Large intestine (tissue), 3 donors: ENCODE results near the gene CPNE2. TPM values are rescaled to one million over a fixed set of nuclear protein-coding genes. Genes with fewer than 3 reads are reported as not detected.

Source experiments
- DNase-seq, 2 donors: peaks; one replicate each; pipeline versions ENCODE4 v3.0.0 to v3.0.0-alpha.2; 2013
- H3K27ac ChIP-seq: one replicate; pipeline ENCODE4 v1.5.1; 2013; ENCODE audit warnings: low read length
- H3K27me3 ChIP-seq: 2 replicates; pipeline ENCODE4 v1.6.1; 2013; ENCODE audit warnings: low read length; ENCODE audit not compliant: control insufficient read depth, insufficient read depth
- H3K36me3 ChIP-seq: 2 replicates; pipeline ENCODE4 v1.6.1; 2013; ENCODE audit warnings: low read length; ENCODE audit not compliant: control insufficient read depth, insufficient read depth
- H3K4me1 ChIP-seq: one replicate; pipeline ENCODE4 v1.6.1; 2013; ENCODE audit warnings: low read length; ENCODE audit not compliant: control insufficient read depth, insufficient read depth
- H3K4me3 ChIP-seq: one replicate; pipeline ENCODE4 v1.5.1; 2013; ENCODE audit warnings: low read length
- H3K9me3 ChIP-seq: one replicate; pipeline ENCODE4 v1.6.1; 2013; ENCODE audit warnings: mild to moderate bottlenecking, low read depth, low read length, moderate library complexity; ENCODE audit not compliant: control insufficient read depth
- WGBS: methylation state at CpG from one replicate; pipeline ENCODE4 v1.1.5; 2013; ENCODE audit warnings: low lambda C conversion rate; ENCODE audit not compliant: insufficient coverage; 5-methylcytosine and 5-hydroxymethylcytosine counted together
- polyA plus RNA-seq: library from polyadenylated mRNA; unstranded; fragments of 120-200 nt; gene quantifications from one replicate; pipeline ENCODE4 v1.2.1, GENCODE V29; 2013

Gene CPNE2
- polyA plus RNA-seq, 1 donor = 22.6 TPM

DNA sequence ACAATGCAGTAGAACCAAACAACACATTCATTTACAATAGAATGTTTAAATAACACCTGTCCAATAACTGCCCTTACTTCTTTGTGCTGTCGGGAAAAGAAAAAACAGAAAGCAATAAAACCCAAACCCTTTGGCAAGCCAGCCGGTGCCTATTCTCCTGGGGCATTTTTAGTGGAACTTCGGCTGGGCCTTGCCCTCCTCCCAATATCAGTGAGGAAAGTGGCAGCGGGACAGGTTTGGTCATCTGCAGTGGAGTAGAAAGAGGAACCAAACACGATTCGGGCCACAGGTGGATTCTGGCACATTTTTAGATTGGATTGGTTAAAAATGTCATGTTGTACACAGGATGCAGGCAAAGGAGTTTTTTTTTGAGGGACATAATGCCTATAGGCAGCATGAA is 61.5 kb downstream of the CPNE2 start:
- Histone ChIP-seq H3K36me3 (peaks cover 56% of the 10 kb centered on the region), H3K4me3 (no peak overlapping the region)
- no CpG with 5 or more reads among the region's 6 CpGs for WGBS

DNA sequence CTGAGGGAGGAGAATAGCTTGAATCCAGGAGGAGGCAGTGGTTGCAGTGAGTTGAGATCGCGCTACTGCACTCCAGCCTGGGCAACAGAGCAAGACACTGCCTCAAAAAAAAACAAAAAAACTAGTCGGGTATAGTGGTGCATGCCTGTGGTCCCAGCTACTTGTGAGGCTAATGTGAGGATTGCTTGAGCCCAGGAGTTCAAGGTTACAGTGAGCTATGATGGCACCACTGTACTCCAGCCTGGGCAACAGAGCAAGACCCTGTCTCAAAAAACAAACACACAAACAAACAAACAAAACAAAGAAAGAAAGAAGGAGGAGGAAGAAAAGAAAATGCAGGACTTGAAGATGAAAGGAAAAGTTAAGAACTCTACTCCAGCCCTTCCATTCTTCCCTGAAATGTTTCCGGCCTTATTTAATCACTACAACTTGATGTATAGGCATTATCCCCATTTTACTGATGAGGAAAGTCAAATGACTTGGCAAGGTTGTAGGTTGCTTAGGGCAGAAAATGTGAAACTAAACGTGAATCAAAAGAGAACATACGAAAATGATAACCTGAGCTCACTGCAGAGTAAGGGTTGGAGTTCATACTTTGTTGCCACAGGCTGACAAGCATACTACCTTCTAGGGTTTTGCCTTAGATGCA is 63.4 kb downstream of the CPNE2 start:
- H3K4me3 ChIP-seq = no peak overlapping the region
- no peak for DNase-seq
- no peaks in the 10 kb centered on the region for H3K9me3 ChIP-seq
- no peaks in the 10 kb centered on the region for H3K27me3 ChIP-seq
- H3K27ac ChIP-seq = no peak overlapping the region
- no peaks in the 10 kb centered on the region for H3K4me1 ChIP-seq
- WGBS = 34% methylated on average over 2 of the region's 6 CpGs
- H3K36me3 ChIP-seq = peaks cover 56% of the 10 kb centered on the region

More for the DNA sequence above, 61.5 kb downstream of the CPNE2 start:
- DNase-seq = no peak
- Histone ChIP-seq H3K27ac (no peak overlapping the region), H3K9me3 (no peaks in the 10 kb centered on the region), H3K27me3 (no peaks in the 10 kb centered on the region), H3K4me1 (no peaks in the 10 kb centered on the region)

DNA sequence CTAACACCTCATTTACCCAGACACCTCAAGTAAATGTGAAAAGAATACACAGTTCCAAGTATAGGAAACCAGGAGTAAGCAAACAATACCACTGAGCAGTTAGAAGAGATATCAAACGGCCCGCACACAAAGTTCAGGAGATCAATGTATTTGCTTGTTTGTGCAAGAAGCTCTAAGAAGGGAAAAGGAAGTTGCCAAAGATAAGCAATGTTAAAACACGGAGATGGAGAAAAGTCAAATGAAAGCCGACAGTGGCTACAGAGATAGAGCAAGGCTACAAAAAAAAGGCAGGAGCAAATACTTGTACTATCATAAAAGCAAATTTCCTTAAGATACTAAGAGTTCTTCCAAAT is 63.9 kb downstream of the CPNE2 start:
- Histone ChIP-seq H3K9me3 (no peaks in the 10 kb centered on the region), H3K27ac (no peak overlapping the region), H3K36me3 (peaks cover 59% of the 10 kb centered on the region), H3K27me3 (no peaks in the 10 kb centered on the region), H3K4me3 (no peak overlapping the region), H3K4me1 (no peaks in the 10 kb centered on the region)
- DNase-seq = peak in 1 of 2 donors; percentile 29
- 5% methylated on average over 2 of the region's 4 CpGs for WGBS

DNA sequence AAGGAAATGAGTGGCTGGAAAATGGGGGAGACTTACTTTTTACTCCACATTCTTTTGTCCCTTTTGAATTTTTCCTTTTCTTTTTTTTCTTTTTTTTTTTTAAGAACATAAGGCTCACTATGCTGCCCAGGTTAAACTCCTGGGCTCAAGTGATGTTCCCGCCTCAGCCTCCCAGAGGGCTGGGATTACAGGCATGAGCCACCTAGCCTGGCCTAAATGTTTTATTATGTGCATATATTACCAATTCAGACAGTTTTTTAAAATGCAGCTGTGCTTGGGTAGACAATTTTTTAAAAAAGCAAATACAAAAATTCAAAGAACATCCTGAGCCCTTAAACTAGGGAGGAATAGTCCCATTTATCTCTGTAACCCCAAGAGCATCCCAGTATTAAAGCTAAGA is 65.2 kb downstream of the CPNE2 start:
- Histone ChIP-seq H3K4me1 (no peaks in the 10 kb centered on the region), H3K27ac (no peak overlapping the region), H3K4me3 (no peak overlapping the region), H3K9me3 (no peaks in the 10 kb centered on the region), H3K27me3 (no peaks in the 10 kb centered on the region), H3K36me3 (peaks cover 54% of the 10 kb centered on the region)
- WGBS = no CpG with 5 or more reads among the region's 1 CpG
- DNase-seq = no peak

DNA sequence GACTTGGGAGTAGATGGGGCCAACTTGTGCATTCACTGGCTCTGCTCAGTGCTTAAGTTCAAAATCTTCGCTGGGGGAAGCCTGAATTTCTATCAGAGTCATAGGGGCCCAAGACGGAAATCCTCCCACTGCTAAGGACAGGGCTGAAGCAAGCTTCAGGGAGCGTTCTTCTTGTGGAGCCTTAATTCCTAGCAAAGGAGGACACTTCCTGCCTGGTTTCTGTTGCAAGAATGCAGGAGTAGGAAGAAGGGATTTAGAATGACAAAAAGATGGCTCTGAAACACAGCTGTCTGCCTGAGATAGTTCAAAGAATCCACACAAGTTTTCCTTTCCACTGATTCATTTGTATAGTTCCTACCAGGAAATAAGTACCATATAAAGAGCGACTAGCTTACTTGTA is 67.1 kb downstream of the CPNE2 start:
- H3K36me3 ChIP-seq = peaks cover 47% of the 10 kb centered on the region
- no peaks in the 10 kb centered on the region for H3K9me3 ChIP-seq
- DNase-seq = no peak
- 100% methylated on average over 1 of the region's 4 CpGs for WGBS
- no peak overlapping the region for H3K27ac ChIP-seq
- no peaks in the 10 kb centered on the region for H3K27me3 ChIP-seq
- H3K4me1 ChIP-seq = no peaks in the 10 kb centered on the region
- no peak overlapping the region for H3K4me3 ChIP-seq

DNA sequence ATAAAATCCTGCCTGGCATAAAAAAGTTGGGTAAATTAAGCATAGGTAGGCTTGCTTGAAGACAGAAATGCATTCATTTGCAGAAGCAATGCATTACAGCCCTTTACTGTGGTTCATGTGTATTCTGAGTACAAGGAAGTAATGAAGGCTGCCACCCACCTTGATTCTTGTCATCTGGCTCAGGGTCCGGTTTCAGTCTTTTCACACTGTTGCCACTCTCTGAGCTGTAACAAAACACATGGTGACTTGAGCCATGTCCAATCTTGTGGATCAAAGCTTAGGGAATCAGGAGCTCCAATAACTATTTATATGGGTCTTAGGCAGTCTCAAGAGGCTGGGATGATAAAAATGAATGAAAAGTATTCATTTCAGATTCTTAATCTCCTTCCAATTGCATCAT is 71.5 kb downstream of the CPNE2 start:
- no peak overlapping the region for H3K4me3 ChIP-seq
- no peaks in the 10 kb centered on the region for H3K27me3 ChIP-seq
- H3K36me3 ChIP-seq = peaks cover 40% of the 10 kb centered on the region
- H3K27ac ChIP-seq = no peak overlapping the region
- H3K9me3 ChIP-seq = no peaks in the 10 kb centered on the region
- WGBS = no CpG with 5 or more reads among the region's 1 CpG
- H3K4me1 ChIP-seq = no peaks in the 10 kb centered on the region
- no peak for DNase-seq

DNA sequence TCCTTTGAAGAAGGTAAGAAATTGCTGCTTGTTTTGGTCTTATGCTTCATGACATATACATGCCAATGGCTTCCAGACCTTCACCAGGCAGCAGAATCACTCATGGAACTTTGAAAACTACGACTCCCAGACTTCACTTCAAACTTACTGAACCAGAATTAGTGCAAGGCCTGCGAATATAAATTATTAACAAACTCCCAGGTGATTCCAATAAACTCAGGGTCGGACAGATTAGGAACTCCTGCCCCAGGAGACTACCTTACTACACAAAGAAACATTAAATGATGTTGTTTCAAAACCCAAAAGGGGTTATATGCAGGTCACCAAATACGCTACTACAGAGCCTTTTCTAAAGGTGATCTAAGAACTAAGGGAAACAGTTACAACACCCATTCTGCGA is 73.1 kb downstream of the CPNE2 start:
- no peaks in the 10 kb centered on the region for H3K4me1 ChIP-seq
- no peak overlapping the region for H3K4me3 ChIP-seq
- no peaks in the 10 kb centered on the region for H3K27me3 ChIP-seq
- H3K9me3 ChIP-seq = no peaks in the 10 kb centered on the region
- H3K36me3 ChIP-seq = peaks cover 46% of the 10 kb centered on the region
- WGBS = no CpG with 5 or more reads among the region's 5 CpGs
- no peak for DNase-seq
- H3K27ac ChIP-seq = no peak overlapping the region

DNA sequence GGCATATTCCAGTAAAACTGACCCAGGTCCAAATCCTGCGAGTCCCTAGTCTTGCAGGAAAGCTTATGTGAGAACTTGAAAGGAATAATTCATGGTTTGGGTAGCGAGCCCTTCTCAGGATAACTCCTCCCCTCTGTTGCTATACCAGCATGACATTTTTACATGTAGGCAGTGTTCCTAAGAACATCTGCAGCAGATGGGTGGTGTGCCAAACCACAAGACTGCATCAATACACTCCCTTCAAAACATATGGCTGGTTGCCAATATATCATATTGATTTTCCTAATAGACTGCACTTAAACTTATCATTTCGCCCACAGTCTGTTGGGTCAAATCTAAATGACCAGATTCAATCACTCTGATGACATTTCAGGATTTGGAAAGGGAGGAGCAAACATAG is 73.6 kb downstream of the CPNE2 start:
- Histone ChIP-seq H3K9me3 (no peaks in the 10 kb centered on the region), H3K27ac (no peak overlapping the region), H3K36me3 (peaks cover 46% of the 10 kb centered on the region), H3K27me3 (no peaks in the 10 kb centered on the region), H3K4me3 (no peak overlapping the region), H3K4me1 (no peaks in the 10 kb centered on the region)
- WGBS = no CpG with 5 or more reads among the region's 3 CpGs
- no peak for DNase-seq

DNA sequence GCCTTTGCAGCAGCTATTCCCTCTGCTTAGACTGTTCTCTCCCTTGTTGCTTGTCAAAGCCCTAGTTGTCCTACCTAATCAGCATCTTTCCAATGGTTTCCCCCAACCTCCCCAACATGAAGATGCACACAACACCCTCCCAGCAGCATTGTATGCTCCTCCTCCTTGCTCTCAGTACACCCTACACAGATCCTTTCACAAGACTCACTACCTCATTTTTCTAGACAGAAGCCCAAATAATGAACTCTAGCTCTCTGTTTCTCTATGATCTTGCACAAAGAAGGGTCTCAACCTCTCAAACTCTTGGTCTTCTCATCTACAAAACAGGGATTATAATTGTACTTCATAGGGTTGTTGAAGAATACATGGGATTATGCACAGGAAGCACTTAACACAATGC is 74.1 kb downstream of the CPNE2 start:
- peaks cover 49% of the 10 kb centered on the region for H3K36me3 ChIP-seq
- H3K27me3 ChIP-seq = no peaks in the 10 kb centered on the region
- no peak overlapping the region for H3K27ac ChIP-seq
- H3K9me3 ChIP-seq = no peaks in the 10 kb centered on the region
- DNase-seq = no peak
- H3K4me3 ChIP-seq = no peak overlapping the region
- no peaks in the 10 kb centered on the region for H3K4me1 ChIP-seq

DNA sequence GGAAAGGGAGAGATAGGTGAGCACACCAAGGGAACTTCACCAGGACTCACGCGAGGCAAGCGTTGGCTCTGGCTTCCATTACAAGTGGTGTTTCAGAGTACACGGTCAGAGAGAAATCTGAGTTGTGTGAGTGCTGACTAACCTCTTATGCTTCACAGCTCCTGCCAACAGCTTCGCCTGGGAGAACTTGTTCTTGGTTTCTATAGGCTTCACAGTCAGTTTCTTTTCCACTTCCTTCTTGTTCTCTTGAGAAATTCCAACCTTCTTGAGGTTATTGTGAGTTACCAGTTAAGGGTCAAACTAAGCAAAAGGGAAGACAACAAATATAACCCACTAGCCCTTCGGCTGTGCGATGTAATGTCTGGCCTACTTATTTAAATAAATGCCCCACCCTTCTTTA is 74.6 kb downstream of the CPNE2 start:
- Histone ChIP-seq H3K4me3 (no peak overlapping the region), H3K9me3 (no peaks in the 10 kb centered on the region), H3K27ac (no peak overlapping the region), H3K27me3 (no peaks in the 10 kb centered on the region), H3K4me1 (no peaks in the 10 kb centered on the region), H3K36me3 (peaks cover 51% of the 10 kb centered on the region)
- no CpG with 5 or more reads among the region's 7 CpGs for WGBS
- no peak for DNase-seq

DNA sequence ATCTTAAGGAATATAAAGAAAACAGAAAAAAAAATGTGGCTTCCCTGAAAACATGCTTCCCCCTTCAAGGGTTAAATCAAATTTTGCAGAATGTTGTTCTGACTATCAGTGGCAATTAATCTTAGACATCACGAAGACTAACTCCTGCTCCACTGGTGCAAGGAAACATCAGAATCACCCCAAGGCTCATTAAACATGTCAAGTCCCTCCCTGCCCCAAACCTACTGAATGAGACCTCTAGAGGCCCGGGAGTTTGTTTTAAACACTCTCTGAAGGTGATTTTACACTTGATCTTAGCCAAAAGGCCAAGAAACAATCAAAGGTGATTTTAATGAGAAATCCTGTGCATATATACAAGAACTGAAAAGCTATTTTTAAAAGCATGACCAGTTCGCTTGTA is 75.2 kb downstream of the CPNE2 start:
- 100% methylated on average over 1 of the region's 3 CpGs for WGBS
- Histone ChIP-seq H3K9me3 (no peaks in the 10 kb centered on the region), H3K4me1 (no peaks in the 10 kb centered on the region), H3K27me3 (no peaks in the 10 kb centered on the region), H3K36me3 (peaks cover 56% of the 10 kb centered on the region), H3K27ac (no peak overlapping the region), H3K4me3 (no peak overlapping the region)
- DNase-seq = no peak
